GM12891 (cell line): ENCODE data around the gene POLN.

Experiments
- DNase-seq: peaks from one replicate; pipeline ENCODE4 v3.0.0; 2011; ENCODE audit warnings: low spot score; ENCODE audit not compliant: insufficient read length
- FAIRE-seq: peaks from 2 replicates; lab custom pipeline; 2011; peaks lifted over from hg19 to GRCh38; lab: Jason Lieb, UNC
- PAX5 ChIP-seq: IDR thresholded peaks from 2 replicates; pipeline ENCODE4 v1.6.1; 2011; ENCODE audit warnings: low read length, moderate library complexity, mild to moderate bottlenecking; ENCODE audit not compliant: insufficient read depth, severe bottlenecking
- POLR2A ChIP-seq: IDR thresholded peaks from 2 replicates; pipeline ENCODE4 v1.6.1; 2011; ENCODE audit warnings: low read depth, low read length, control low read depth
- POLR2AphosphoS5 ChIP-seq: IDR thresholded peaks from 2 replicates; pipeline ENCODE4 v1.6.1; 2011; ENCODE audit warnings: low read depth, low read length, control low read depth
- POU2F2 ChIP-seq: IDR thresholded peaks from 2 replicates; pipeline ENCODE4 v1.6.1; 2011; ENCODE audit warnings: low read depth, mild to moderate bottlenecking, control low read depth, low read length, moderate library complexity
- SPI1 ChIP-seq: IDR thresholded peaks from 2 replicates; pipeline ENCODE4 v1.6.1; 2011; ENCODE audit warnings: low read depth, low read length, control low read depth
- TAF1 ChIP-seq: IDR thresholded peaks from 2 replicates; pipeline ENCODE4 v1.6.1; 2011; ENCODE audit warnings: low read depth, low read length, control low read depth

Gene POLN

DNA sequence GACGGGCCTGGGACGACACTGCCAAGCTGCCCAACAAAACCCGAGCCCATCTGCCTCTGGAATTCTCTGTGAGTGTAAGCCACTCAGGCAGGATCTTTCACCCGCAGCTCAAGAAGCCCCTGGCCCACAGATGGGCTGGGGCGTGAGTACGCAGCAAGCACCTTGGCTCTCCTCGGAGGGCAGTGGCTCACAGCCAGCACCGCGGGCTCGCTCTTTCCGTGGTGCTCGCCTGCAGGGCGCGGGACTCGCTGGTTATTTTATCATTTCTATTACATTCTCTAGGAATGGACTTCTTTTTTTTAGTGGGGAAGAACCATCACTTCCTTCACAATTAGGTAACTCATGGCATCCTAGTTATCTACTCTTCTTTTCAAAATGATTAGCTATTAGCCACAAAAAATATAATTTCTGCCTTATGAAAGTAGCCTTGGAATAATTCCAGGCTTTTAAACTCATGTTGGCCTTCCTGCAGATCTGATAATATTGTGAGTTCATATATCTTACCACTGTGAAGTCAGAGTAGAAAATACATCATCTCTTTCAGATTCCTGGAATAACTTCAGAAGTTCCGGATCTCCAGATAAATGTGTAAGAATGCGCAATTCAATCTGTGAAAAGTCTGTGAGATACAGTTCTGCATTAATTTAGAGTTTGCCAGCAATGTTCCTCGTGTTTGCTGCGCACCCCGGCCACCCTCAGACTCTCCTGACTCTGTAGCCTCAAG, 114.2 kb downstream of the POLN start:
- FAIRE-seq (no peak), DNase-seq (no peak)
- no peak for TF ChIP-seq POU2F2
- no peak for TF ChIP-seq POLR2A
- TF ChIP-seq SPI1 = no peak
- TF ChIP-seq POLR2AphosphoS5 = no peak
- TF ChIP-seq TAF1 = no peak

DNA sequence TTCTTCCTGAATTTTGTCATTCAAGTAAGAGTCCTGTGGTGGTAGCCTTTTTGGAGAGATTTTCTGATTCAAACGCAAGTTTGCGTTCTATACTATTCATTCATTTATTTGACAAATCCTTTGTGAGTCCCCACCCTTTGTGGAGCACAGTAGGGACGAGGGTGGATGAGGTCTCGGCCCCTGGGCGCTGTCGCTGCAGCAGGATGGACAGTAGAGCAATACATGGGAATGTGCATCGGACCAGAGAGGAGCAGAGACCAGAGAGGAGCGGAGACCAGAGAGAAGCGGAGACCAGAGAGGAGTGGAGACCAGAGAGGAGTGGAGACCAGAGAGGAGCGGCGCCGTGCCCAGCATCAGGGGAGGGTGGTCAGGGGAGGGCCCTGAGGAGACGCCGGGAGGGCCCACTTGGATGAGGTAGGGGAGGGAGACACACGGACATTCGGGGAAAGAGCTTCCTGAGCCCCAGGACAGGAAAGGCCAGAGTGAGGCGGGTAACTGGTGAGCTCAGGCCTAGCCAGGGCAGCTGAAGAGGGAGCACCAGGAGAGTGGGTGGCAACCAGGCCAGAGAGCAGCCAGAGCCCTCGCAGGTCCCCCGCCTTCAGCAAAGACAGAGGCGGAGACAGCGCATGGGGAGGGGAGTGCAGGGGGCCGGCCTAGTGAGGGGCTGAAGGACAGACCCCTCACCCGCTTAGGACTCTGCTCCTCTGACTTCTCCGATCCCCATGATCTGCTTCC, 115.4 kb downstream of the POLN start:
- no peak for TF ChIP-seq SPI1
- TF ChIP-seq POLR2AphosphoS5 = no peak
- no peak for TF ChIP-seq POU2F2
- DNase-seq = no peak
- FAIRE-seq = no peak

DNA sequence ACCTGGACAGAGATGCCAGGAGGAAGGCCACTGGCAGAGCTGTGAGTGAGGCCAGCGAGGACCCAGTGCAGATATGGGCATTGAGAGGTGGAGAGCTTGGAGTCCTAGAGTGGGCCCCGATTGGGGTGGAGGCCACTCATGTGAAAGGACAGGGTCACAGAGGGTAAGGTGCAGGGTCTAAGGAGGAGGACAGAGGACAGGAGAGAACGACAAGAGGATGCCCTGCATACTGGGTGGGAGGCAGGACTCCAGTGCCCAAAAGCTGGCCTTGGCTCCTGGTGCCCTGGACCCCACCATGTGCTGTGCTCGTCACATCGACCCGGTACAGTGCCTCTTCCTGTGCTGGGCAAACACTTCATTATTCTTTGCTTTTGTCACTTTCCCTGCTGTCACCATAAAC, 116.1 kb downstream of the POLN start:
- FAIRE-seq (no peak), DNase-seq (no peak)
- TF ChIP-seq SPI1 (no peak), PAX5 (no peak), TAF1 (no peak), POLR2AphosphoS5 (no peak), POLR2A (no peak), POU2F2 (no peak)

DNA sequence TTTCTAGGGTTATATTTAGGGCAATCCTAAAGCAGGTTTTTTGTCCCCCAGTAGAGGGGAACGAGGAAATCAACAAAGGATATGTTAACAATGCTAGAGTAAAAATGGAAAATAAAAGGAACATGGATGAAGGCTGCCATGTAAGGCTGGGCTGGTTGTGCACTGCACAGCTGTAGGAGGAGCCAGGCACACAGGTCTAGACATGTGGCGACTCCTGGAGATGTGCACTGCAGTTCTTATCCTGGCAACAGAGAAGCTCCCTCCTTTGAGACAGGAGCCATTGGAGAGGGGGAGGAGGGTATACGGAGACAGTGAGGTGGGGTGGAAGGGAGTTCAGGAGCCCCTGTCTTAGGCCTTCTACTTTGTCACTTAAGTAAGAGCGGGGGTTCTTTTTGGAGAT, 116.9 kb downstream of the POLN start:
- FAIRE-seq = no peak
- no peak for TF ChIP-seq SPI1
- TF ChIP-seq POLR2A = no peak
- no peak for TF ChIP-seq POLR2AphosphoS5
- no peak for TF ChIP-seq PAX5
- DNase-seq = no peak

DNA sequence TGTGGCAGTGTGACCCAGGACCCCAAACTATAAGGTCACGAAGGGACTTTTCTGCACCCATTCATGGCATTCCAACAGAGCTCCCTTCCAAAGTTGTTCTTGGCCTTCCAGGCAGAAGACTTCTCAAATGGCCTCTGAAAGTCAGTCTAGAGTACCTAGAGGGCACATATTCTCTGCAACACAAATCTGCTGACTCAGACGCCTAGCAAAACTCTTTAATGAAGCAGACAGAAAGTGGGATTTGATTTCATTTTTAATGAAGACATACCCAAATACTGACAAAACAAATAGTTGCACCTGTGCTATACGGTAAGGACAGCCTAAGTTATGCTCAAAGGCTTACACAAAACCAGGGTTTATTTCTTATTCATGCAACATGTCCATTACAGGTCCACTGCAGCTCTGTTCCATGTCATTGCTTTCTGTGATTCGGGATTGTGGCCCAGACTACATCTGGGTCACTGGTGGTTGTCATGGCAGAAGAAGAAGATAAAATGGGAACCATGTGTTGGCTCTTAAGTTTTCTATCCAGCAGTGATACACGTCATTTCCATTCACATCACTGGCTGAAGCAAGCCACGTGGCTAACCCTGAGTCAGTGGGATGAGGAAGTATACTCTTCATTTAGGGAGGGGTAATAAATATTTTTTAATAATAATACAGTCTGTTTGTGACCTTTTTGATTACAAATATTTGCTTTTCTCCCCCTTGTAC, 125.1 kb downstream of the POLN start:
- DNase-seq (no peak), FAIRE-seq (no peak)
- no peak for TF ChIP-seq SPI1
- no peak for TF ChIP-seq POLR2AphosphoS5
- TF ChIP-seq PAX5 = no peak

DNA sequence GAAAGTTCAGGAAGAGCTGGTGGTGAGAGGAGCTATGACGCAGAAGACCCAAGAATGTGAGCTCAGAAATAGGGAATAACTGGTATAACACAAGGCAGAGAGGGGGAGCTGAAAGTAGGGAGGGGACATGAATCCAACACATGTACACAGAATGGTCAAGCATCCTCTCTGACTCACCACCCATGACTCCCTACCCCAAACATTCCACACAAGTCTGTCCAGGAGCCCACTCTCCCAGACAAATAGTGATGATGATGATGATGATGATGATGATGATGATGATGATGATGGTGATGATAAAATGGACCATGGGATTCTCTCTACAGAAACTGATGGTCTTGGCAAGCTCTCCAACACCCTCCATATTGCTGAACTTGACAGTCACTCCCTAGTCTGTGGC, 136.4 kb downstream of the POLN start:
- TF ChIP-seq POU2F2 (no peak), POLR2AphosphoS5 (no peak), PAX5 (no peak), TAF1 (no peak), SPI1 (no peak), POLR2A (no peak)
- FAIRE-seq (no peak), DNase-seq (no peak)

DNA sequence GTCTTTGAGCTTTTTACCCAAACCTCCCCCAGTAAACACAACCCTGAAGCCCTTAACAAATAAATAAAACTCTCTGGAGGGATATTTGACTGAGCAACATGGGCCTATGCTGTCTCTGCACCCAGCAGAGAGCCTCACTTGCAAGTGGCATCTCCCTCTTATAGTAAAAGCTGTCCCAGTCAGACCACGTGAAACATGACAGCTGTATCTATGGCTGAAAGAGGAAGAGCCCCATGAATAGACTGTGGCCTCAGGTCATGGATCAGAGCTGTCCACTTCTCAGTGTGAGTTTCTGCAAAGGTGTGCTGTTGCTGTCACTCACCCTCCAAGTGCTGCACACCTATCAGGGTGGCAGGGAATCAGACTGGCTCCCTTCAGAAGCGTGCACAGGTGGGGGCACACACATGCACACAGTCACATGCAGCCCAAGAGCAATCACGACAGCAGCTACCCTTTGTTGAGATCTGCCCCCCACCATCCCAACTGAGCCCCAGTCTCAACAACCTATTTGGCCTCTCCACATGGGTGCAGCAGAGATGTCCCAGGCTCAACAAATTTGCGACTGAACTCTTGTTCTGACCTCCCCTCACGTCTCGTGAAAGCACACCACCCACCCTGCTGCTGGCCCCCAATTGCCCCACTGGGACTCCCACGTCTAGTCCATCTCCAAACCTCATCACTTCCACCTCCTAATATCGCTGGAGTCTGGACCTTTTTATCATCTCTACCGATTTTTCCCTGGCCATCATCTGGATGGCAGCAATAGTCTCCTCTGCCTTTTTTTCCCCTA, 137.2 kb downstream of the POLN start:
- TF ChIP-seq PAX5 = no peak
- no peak for TF ChIP-seq POU2F2
- no peak for TF ChIP-seq POLR2AphosphoS5
- TF ChIP-seq TAF1 = no peak
- no peak for TF ChIP-seq SPI1
- no peak for TF ChIP-seq POLR2A
- FAIRE-seq (peak; percentile 56), DNase-seq (no peak)

DNA sequence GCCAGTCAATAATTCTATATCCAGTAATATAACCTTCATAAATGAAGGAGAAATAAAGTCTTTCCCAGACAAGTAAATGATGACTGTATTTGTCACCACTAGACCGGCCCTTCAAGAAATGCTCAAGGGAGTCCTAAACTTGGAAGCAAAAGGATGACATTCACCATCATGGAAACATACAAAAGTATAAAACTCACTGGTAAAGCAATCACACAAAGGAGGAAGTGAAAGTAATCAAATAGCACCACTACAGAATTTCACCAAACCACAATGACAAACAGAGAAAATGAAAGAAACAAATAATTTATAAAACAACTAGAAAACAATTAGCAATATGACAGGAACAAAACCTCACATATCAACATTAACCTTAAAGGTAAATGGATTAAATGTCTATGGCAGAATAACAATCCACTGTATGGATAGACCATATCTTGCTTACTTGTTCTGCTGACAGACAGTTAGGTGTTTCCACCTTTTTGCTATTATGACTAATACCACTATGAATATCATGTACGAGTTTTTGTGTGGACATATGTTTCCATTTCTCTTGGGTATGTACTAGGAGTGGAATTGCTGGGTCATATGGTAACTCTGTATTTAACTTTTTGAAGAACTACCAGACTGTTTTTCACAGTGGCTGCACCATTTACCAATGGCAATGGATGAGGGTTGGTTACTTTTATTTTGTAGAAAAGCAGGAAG, 137.9 kb downstream of the POLN start:
- FAIRE-seq (peak; percentile 77), DNase-seq (no peak)
- TF ChIP-seq SPI1 = peak; percentile 92
- no peak for TF ChIP-seq POU2F2
- no peak for TF ChIP-seq POLR2A
